GM19043 (cell line): Measurements from ENCODE around the gene PARD6B.
"Not testable (repeated sequence)": the region's sequence is repeated elsewhere in the genome, so short reads cannot be mapped to it uniquely, and the experiment has no call there.

ENCODE experiments used
- ATAC-seq: cut with Tn5 transposase; IDR thresholded peaks from one replicate; pipeline ENCODE4 v1.9.1; 2021; ENCODE audit warnings: low read depth; ENCODE audit not compliant: unreplicated experiment

Gene PARD6B

GRCh38 chr20:50768991-50769390 lies 37.6 kb downstream of the PARD6B start:
- not testable (repeated sequence) for ATAC-seq

DNA sequence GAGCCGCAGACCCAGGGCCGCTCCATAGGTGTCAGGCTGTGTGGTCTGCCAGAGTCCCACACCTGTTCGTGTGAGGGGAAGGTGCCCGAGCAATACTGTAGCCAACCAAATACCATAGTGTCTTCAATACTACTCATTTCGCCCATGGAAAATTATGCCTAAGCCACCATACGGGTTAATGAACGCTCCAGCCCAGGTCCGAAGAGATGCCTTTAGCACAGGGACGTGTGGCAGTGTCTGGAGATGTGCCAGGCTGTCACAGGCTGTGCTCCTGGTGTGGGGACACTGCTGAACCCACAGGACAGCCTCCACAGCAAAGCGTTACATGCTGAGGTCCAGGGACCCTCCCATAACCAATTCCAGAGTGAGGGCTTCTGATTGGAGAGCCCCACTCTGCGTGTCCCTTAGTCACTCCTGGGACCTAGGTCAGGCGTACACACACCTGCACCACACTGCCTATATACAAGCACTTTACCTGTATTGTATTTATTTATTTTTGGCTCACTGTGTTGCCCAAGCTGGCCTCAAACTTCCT lies 38.2 kb downstream of the PARD6B start:
- not testable (repeated sequence) for ATAC-seq

DNA sequence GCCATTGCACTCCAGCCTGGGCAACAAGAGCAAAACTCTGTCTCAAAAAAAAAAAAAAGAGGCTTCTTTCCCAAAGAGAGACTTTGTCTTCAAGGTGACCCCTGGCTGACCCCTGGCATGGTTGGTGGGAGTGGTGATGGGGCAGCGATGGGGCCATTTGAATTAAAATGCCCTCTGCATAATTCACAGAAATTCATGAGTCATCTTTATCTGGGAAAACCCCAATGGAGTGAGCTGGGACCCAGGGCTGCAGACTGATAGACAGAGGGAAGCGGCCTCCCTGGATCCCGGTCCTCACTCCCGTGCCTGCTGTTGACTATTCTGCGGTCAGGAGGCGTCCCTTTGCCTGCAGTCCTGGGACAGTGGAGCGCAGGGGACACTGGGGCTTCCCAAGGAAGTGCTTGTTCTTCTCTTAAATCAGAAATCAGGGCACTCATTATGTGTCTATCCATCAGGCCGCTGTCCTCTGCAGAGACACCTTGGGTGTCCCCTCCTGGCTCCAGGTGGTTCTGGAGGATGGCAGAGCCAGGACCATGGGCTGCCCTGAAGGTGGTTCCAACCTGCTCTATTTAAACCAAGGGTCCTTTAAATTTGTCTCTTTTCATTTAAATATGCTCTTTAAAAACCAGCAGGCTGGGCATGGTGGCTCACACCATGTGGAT lies 40.2 kb downstream of the PARD6B start:
- not testable (repeated sequence) for ATAC-seq

GRCh38 chr20:50772420-50773185 lies 41.2 kb downstream of the PARD6B start:
- ATAC-seq, result no peak

DNA sequence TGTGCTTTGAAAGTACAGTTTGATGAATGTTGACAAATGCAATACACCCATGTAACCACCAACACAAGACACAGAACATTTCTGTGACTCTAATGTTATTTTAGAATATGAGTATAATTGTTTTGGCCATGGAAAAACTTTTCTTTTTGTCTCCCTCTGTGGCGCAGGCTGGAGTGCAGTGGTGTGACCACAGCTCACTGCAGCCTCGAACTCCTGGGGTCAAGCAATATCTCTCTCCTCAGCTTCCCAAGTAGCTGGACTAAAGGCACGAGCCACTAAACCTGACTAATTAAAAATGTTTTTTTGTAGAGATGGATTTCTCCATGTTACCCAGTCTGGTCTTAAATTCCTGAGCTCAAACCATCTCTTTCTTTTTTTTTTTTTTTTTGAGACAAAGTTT lies 43.1 kb downstream of the PARD6B start:
- no peak for ATAC-seq

GRCh38 chr20:50776122-50776817 lies 44.9 kb downstream of the PARD6B start:
- no peak for ATAC-seq

DNA sequence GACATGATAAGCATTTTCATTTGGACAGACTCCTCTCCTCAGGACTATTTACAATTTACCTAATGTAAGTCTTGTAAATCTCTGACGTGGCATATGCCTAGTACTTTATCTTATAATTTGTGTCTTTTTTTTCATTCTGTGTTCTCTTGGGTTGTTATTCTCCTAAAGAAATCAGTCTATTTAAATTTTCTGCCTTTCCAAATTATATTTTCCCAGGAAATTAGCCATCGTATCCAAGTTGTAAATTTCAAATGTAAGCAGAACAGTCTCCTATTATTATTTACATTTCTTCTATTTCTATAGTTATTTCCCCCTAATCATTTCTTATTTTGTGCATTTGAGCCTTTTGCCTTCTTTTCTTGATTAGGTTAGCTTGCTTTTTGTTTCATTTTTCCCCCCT lies 46.0 kb downstream of the PARD6B start:
- ATAC-seq, result no peak

DNA sequence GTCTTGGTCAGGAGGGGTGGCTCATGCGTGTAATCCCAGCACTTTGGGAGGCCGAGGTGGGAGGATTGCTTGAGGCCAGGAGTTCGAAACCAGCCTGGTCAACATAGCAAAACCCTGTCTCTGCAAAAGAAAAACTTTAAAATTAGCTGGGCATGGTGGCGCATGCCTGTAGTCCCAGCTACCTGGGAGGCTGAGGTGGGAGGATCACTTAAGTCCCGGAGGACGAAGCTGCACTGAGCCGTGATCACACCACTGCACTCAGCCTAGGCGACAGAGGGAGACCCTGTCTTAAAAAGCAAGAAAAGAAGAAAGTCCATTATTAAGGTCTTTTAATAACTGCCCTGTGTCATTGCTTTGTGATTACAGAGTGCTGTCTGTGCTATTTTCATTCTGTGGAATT lies 47.6 kb downstream of the PARD6B start:
- ATAC-seq, result not testable (repeated sequence)

DNA sequence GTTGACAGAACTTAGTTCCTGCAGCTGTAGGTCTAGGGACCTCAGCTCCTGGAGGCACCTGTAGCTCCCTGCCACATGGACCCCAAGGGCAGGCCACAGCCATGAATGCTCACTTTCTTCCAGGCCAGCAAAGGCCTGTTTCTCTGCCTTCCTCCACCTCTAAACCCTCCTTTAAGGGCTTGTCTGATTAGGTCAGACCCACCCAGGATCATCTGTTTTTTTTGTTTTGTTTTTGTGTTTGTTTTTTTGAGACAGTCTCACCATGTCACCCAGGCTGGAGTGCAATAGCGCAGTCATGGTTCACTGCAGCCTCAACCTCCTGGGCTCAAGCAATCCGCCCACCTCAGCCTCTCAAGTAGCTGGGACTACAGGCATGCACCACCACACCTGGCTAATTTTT lies 52.0 kb downstream of the PARD6B start:
- no peak for ATAC-seq

DNA sequence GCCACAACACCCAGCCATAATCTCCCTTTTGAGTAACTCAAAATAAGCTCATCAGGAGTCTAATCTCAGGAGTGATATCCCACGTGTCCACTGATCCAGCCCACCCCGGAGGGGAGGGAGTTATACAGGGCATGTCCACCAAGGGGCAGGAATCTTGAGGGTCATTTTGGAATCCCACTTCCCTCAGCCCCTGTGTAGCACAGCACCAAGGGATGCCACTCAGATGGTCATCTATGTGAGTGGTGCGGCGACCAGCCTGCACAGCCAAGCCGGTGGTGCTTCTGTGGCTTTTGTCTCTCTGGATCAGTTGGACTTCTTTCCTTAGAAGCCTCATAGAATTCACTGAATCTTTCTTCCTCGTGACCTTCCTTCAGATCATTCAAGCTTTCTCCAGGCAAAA lies 52.5 kb downstream of the PARD6B start:
- ATAC-seq, result no peak

DNA sequence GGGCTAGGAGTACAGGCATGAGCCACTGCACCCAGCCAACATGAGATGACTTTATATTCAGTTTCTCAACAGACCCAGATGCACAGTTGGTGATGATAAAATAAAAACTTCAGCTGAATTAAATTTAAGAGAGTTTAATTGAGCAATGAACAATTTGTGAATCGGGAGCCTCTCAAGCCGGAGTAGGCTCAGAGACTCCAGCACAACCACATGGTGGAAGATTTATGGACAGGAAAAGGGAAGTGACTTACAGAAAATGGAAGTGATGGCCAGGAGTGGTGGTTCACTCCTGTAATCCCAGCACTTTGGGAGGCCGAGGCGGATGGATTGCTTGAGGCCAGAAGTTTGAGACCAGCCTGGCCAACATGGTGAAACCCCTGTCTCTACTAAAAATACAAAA lies 53.1 kb downstream of the PARD6B start:
- ATAC-seq, result no peak

DNA sequence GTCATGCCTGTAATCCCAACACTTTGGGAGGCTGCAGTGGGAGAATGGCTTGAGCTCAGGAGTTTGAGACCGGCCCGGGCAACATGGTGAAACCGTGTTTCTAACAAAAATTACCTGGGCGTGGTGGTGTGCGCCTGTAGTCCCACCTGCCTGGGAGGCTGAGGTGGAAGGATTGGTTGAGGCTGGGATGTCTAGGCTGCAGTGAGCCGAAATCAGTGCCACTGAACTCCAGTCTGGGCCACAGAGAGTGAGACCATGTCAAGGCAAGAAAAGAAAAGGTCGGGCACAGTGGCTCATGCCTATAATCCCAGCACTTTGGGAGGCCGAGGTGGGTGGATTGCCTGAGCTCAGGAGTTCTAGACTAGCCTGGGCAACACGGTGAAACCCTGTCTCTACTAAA lies 55.3 kb downstream of the PARD6B start:
- ATAC-seq, result no peak

GRCh38 chr20:50787181-50787580 lies 55.8 kb downstream of the PARD6B start:
- no peak for ATAC-seq

GRCh38 chr20:50788045-50788991 lies 56.9 kb downstream of the PARD6B start:
- ATAC-seq, result no peak

- no peak for ATAC-seq
Measured at GRCh38 chr20:50789968-50790650, 58.7 kb downstream of the PARD6B start.

DNA sequence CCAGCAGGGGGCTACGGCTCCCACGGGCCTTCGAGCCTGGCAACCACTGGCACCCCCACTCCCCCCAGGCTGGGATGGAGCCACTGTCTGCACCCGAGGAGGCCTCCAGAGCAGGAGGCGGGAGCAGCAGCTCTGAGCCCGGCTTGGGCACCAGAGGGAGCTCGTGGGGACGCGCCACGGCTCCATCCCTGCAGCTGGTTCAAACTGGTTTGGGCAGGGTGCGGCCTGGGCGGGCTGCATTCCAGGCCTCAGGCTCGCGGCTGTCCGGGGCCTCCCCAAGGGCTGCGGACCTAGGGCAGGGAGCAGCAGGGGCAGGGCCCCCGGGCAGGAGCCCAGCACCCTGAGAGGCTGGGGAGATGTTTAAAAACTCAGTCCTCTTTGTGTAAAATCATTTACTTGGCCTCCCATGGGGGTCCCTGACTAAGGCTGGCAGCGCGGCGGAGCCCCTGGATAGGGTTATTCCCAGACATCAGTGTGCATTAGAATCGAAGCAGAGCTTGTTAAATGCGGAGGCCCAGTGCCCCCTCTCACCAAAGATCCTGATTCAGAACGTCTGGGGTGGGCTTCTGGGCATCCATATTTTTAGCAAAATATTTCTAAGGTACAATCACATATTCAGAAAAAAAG lies 59.4 kb downstream of the PARD6B start:
- ATAC-seq, result peak; percentile 74

DNA sequence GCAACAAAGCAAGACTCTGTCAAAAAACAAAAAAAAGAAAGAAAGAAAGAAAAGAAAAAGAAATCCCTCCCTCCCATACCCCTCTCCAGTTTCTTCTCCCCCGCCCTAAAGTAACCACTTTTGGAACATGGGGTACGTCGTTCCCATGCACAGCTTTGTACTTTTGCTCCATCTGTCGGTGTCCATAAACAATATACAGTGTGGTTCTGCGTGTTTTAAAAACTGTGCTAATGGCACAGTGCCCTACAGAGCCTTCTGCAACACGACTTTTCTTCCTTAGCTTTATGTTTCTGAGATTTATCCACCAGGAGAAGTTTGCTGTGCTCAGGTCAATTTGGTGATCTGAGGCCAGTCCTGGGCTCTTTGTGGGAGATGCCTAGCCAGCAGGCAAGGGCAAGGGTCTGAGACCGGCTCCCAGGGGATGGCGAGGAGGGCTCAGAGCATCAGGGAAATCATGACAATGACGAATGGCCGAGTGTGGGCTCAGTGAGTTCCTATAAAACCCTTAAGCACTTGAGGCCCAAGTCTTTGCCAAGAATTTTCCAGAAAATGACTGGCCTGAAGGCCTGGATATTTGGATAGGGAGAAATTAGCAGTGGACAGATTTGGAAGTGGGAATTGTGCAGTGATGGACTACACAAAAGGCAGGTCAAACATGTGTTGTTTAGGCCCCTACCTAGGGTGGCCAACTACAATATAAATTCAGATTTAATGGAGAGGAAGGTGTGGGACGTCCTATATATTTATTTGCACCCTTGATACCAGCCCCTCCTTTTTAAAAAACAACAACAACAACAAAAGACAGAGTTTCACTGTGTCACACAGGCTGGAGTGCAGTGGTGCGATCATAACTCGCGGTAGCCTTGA lies 61.6 kb downstream of the PARD6B start:
- ATAC-seq, result no peak

- ATAC-seq, result not testable (repeated sequence)
Measured at GRCh38 chr20:50793575-50794016, 62.2 kb downstream of the PARD6B start.
